KOPT-K1 (cell line): ENCODE results near the gene SOAT2.
A peak's percentile ranks its signal among the peaks of the same experiment; 100 is the strongest.

Source experiments
- H3K27ac ChIP-seq: fragments of 200-600 bp; sonication (generic); 2 replicates; pipeline ENCODE4 v1.5.1; 2016; ENCODE audit warnings: antibody characterized with exemption, mild to moderate bottlenecking, low read depth, low read length; ENCODE audit not compliant: poor library complexity, severe bottlenecking
- H3K36me3 ChIP-seq: fragments of 200-600 bp; sonication (generic); 2 replicates; pipeline ENCODE4 v1.5.1; 2017; ENCODE audit warnings: antibody characterized with exemption, mild to moderate bottlenecking, low read length, moderate library complexity; ENCODE audit not compliant: insufficient read depth
- H3K9me3 ChIP-seq: fragments of 200-600 bp; sonication (generic); 2 replicates; pipeline ENCODE4 v1.5.1; 2017; ENCODE audit warnings: antibody characterized with exemption, low read length, mild to moderate bottlenecking; ENCODE audit not compliant: insufficient read depth, poor library complexity, severe bottlenecking

The SOAT2 gene

GRCh38 chr12:53123578-53124351 is 20.5 kb downstream of the SOAT2 start:
- Histone ChIP-seq H3K27ac (no peak overlapping the region), H3K36me3 (peaks cover 11% of the 10 kb centered on the region; the same call in 1 of the 2 replicates), H3K9me3 (no peaks in the 10 kb centered on the region)

DNA sequence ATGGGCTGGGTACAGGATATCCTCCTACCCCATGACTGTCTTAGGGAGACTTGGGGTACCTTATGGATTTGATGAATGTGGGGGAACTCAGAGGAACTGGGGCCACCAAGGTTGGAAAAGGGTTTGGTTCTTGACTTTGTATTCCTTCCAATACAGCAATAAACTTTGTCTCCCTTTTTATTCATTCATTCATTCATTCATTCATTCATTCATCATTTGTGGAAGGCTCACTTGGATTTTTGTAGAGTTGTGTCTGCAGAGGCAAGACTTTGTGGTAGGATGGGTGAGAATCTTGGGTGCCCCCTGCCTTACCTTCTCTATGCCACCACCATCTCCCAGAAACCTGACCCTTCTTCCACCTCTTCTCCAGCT is 21.1 kb downstream of the SOAT2 start:
- Histone ChIP-seq H3K27ac (no peak overlapping the region), H3K36me3 (peaks cover 11% of the 10 kb centered on the region; the same call in 1 of the 2 replicates), H3K9me3 (no peaks in the 10 kb centered on the region)

- H3K36me3 ChIP-seq, result peaks cover 6% of the 10 kb centered on the region; the same call in 1 of the 2 replicates
- H3K27ac ChIP-seq, result no peak overlapping the region
- no peaks in the 10 kb centered on the region for H3K9me3 ChIP-seq
Observed at GRCh38 chr12:53127169-53127568, 23.9 kb downstream of the SOAT2 start.

- Histone ChIP-seq H3K27ac (no peak overlapping the region), H3K9me3 (no peaks in the 10 kb centered on the region), H3K36me3 (peaks cover 2% of the 10 kb centered on the region; the same call in 1 of the 2 replicates)
Observed at GRCh38 chr12:53128780-53129569, 25.7 kb downstream of the SOAT2 start.

DNA sequence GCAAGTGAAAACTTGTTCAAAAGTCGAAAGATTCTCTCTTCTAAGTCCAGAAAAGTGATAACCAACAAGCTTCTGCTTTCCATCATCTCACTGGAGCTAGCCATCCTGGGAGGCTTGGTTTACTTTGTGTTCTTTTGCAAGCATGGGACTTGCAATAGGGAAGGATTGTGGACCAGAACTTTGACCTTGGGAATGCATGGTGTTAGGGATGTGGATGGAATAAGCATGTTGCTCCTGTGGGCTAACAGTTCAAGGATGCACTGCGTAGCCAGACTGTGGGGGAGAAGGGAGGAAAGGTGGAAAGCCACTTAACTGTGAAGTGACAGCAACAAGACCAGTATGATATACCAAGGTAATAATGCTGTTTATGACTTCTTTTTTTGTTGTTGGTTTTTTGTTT is 28.6 kb downstream of the SOAT2 start:
- H3K27ac ChIP-seq, result no peak overlapping the region
- peaks cover 7% of the 10 kb centered on the region for H3K9me3 ChIP-seq
- H3K36me3 ChIP-seq, result no peaks in the 10 kb centered on the region

- Histone ChIP-seq H3K36me3 (no peaks in the 10 kb centered on the region), H3K27ac (no peak overlapping the region), H3K9me3 (peaks cover 17% of the 10 kb centered on the region)
Observed at GRCh38 chr12:53133722-53134121, 30.4 kb downstream of the SOAT2 start.

- Histone ChIP-seq H3K36me3 (no peaks in the 10 kb centered on the region), H3K27ac (no peak overlapping the region), H3K9me3 (peaks cover 17% of the 10 kb centered on the region)
Observed at GRCh38 chr12:53143355-53143754, 40.1 kb downstream of the SOAT2 start.

- Histone ChIP-seq H3K36me3 (no peaks in the 10 kb centered on the region), H3K27ac (no peak overlapping the region), H3K9me3 (no peaks in the 10 kb centered on the region)
Observed at GRCh38 chr12:53145383-53146260, 42.3 kb downstream of the SOAT2 start.

DNA sequence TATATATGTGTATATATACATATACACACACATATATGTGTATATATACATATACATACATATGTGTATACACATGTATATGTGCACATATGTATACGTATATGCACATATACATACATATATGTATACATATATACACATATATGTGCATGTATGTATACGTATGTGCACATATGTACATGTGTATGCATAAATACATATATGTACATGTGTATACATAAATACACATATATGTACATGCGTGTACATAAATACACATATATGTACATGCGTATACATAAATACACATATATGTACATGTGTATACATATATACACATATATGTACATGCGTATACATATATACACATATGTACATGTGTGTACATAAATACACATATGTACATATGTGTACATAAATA is 43.9 kb downstream of the SOAT2 start:
- no peaks in the 10 kb centered on the region for H3K9me3 ChIP-seq
- no peak overlapping the region for H3K27ac ChIP-seq
- H3K36me3 ChIP-seq, result no peaks in the 10 kb centered on the region

DNA sequence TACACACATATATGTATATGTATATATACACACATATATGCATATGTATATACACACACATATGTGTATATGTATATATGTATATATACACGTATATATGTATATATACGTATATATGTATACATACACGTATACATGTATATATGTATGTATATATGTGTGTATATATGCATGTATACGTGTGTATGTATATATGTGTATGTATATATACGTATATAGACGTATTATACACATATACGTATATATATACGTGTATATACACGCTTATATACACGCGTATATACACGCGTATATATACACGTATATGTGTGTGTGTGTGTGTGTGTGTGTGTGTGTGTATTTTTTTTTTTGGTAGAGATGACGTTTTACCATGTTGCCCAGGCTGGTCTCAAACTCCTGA is 44.4 kb downstream of the SOAT2 start:
- Histone ChIP-seq H3K9me3 (no peaks in the 10 kb centered on the region), H3K27ac (no peak overlapping the region), H3K36me3 (no peaks in the 10 kb centered on the region)

DNA sequence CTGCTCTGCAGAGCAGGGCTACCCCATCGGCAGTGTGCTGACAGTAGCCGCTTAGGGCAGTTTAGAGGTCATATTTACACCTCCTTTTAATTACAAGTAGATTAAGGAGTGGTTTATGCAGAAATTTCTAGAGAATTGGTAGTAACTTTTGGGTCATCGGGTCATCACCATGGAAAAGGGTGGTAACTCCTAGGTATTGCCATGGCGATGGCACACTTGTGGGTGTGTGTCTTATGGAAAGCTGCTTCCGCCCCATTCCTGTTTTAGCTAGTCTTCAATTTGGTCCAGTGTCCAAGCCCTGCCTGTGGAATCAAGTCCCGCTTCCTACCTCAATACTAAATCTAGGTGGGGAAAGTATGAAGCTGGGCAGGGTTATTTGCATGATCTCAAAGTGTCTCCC is 47.8 kb downstream of the SOAT2 start:
- no peaks in the 10 kb centered on the region for H3K36me3 ChIP-seq
- no peaks in the 10 kb centered on the region for H3K9me3 ChIP-seq
- no peak overlapping the region for H3K27ac ChIP-seq

- H3K27ac ChIP-seq, result no peak overlapping the region
- no peaks in the 10 kb centered on the region for H3K9me3 ChIP-seq
- H3K36me3 ChIP-seq, result no peaks in the 10 kb centered on the region
Observed at GRCh38 chr12:53152390-53152789, 49.1 kb downstream of the SOAT2 start.

DNA sequence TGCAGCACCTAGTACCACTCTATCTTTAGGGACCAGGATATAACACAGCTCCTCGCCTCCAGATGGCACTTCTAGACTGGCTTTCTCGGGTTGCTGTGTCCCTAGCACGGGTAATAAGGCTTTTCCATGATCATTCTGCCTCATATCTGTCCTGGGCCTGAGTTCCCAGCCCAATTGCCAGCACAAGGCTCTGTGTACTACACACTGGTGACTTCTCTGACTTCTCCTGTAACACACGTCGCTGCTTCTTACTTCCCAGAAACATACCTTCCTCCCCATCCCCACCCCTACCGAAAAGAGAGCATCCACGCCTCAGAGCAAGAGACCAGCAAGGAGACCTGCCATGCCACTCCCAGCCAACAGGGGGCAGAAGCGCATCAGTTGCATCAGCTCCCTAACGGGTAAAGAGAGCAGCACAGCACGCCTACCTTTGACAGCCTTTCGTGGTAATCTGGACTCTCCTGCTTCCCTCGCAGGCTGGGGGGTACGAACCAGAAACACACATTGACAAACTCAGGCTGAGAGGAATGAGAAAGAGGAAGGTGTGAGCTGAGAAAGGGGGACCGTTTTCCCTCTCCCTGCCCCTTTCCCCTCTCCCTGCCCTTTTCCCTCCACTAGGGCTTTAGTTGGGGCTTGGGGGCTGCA is 56.0 kb downstream of the SOAT2 start:
- H3K36me3 ChIP-seq, result no peaks in the 10 kb centered on the region
- peak overlapping the region; percentile 36 for H3K27ac ChIP-seq
- no peaks in the 10 kb centered on the region for H3K9me3 ChIP-seq

DNA sequence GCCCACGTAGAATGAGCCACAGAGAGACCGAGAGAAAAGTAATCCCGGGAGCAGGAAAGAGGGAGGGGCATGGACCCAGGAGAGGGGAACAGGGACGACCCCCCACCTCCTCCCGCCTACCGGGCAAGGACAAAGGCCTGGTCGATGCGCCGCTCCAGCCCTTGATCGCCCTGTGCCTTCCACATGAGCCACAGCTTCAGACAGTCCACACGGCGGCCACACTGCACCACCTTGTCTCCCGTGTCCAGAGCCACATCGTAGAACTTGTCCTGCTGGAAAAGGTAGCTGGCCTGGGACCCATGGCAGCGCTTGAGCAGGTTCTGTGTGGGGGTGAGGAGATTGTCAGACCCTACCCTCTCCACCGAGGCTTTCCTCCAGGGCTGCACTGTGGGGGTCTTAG is 56.7 kb downstream of the SOAT2 start:
- no peaks in the 10 kb centered on the region for H3K36me3 ChIP-seq
- no peak overlapping the region for H3K27ac ChIP-seq
- no peaks in the 10 kb centered on the region for H3K9me3 ChIP-seq
